Right hindlimb (tissue), 1 donor: Measurements from ENCODE around the gene WWOX.

Experiments
- DNase-seq: peaks from one replicate; pipeline ENCODE4 v3.0.0-alpha.2; 2018

Gene WWOX

DNA sequence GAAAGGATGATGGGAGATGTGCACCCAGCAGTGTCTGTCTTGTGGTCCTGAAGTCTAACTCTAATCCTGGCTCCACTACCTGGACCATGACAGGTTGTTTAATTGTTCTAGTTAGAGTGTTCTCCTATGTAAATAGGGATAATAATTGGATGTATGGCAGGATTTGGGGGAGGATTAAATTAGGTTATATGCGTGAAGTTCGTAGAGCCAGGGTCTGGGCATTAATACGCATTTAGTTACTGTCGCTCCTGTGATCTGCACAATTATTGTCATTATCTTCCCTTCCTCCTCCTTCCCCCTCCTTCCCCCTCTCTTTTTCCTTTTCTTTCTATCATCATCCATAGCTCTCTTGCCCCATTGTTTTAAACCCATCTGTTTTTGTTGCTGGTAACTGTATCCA is 210.3 kb downstream of the WWOX start:
- no peak for DNase-seq

DNA sequence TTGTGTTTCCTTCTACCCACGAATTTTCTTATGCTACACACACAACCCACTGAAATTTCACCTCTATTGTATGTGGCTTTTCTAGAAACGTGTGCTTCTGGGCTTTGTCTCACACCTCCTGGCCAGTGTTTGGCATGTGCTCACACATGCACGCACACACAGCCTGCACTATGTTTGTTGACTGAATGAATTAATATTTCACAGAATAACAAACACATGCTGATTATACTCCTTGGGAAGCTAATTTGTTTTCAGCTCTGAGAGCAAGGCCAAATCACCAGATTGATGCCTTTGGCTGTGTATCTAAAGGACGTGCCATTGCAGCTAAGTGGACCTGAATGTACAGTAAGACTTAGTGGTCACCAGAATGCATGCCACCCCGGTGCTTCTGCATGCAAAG is 210.7 kb downstream of the WWOX start:
- DNase-seq, result no peak

DNA sequence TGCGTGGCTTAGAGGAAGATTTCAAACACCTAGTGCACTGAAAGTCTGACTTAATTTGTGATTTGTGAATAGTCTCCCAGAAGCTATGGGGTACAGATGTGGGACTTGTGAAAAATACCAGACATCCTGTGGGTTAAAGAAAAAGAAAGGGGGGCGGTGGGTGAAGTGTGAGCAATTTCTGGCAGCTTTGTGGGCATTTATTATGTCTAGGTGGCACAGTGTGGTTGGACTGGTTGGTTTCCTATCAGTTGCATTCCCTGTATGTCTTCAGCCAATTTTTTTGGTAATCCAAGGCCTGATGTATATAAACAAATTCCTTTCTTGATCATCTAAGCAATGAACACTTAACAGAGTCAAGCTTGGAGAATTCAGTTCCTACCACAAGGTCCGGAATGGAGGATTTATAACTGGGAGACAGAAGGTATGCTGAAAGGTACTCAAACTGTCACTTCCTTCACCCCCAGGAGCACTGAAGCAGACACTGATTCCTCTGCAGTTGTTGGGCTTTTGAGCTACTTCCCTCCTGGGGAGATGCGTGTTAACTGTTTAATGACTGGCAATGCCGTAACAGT is 211.6 kb downstream of the WWOX start:
- no peak for DNase-seq

DNA sequence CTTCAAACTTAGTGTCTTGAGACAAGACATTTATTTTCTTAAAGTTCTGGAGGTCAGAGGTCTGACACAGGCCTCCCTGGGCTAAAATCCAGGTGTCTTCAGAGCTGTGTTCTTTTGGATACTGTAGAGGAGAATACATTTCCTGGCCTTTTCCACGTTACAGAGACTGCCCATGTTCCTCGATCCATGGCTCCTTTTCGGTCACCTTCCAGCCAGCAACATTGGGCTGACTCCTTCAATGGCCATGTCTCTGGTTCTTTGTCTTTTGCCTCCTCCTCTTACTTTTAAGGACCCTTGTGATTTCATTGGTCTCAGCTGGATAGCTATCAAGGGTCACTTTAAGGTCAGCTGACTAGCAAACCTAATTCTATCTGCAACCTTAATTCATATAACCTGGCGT is 212.4 kb downstream of the WWOX start:
- no peak for DNase-seq

DNA sequence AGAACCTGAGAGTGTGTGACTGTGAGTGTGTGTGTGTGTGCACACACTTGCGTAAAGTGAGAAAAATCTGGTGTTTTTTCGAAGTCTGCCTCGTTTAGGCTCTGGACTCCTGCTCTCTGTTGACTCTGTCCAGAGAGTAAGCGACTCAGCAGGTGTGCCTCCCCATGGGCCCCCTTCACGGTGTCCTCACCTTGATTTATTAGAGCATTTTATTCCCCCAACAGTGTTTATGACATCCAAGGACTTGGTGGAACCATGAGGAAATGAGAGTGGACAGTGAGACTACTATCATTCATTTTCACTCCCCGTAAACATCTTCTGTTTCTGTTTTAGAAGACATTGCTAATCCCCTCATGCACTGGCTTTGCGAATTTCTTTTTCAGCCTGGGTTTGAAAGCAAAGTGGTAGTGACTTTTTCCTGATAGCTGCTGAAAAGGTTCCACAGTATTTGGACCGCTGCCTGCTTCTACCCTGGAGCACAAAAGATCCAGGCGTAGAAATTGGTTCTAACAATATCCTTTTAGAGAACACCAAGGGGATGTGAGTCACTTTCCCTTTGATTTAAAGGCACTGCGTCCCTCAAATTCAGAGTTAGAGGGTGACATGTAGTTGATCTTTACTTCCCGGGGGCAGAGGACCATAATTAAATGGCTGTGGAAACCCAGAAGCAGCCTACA is 218.2 kb downstream of the WWOX start:
- peak; percentile 27 for DNase-seq

DNA sequence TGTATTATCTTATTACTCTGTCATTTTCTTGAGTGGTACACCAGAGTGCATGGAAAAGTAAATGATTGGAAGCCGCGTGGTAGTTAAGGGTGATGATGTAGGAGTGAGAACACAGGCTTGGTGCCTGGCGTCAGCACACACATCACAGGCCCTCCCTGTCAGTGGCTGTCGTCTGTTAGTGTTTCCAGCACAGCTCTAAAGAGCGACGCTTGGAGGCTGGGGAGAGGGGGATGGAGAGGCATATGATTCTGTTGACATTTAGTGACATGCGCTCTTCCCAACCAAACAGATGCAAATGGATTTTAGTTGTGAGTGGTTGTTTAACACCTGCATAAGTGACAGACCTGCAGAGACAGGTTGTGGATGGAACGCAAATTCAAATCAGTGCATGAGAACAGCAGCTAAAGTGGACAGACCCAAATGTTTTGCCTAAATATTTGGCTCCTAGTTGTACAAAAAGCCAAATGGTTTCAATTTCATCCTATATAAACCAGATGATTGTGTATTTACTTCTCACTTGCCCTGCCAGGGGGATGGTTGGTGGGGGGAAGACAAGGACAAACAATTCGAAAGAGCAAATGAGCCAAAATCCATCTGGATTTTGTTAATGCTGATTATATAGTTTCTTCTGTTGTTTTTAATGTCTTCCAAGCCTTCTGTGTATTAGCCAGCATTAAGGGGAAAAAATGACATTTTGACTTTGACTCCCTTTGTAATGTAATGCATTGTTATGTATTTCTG is 222.3 kb downstream of the WWOX start:
- DNase-seq, result no peak

DNA sequence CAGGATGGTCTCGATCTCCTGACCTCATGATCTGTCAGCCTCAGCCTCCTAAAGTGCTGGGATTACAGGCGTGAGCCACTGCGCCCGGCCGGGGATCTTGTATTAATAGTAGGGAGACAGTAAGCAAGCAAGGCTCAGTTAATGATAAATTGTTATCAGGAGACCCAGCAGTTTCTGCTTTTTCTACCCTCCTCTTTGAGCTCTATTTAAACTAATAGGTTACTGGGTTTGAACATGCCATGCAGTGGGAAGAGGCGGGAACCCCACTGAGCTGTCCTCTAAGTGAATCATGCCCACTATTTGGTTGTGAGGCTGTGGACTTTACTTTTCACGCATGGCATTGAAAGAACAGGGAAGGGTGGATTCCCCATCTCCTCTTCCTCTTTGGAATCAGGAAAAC is 223.9 kb downstream of the WWOX start:
- no peak for DNase-seq

DNA sequence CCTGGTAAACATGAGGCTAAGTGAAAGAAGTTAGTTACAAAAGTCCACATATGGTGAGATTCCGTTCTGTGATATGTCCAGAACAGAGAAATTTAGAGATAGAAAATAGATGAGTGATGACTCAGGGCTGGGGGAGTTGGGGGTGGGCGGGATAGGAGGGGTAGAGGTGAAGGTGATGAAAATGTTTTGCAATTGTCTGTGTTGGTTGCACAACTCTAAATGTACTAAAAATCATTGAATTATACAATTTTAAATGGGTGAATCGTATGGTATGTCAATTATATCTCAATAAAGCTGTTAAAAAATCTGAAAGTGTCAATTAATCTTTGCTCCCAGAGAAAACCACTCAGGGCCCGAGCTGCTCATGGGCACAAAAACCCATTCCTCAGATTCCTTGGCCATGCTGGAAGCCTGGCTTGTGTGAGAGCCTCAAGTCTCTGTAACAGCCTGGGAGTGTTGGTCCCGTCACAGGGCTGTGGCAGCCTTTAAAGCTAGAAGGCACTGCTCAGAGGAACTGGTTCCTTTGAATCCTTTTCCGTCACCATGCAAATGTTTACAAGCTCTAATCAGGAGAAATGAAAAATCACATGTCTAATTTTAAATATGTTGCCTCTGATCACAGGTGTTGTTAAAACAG is 225.3 kb downstream of the WWOX start:
- no peak for DNase-seq

DNA sequence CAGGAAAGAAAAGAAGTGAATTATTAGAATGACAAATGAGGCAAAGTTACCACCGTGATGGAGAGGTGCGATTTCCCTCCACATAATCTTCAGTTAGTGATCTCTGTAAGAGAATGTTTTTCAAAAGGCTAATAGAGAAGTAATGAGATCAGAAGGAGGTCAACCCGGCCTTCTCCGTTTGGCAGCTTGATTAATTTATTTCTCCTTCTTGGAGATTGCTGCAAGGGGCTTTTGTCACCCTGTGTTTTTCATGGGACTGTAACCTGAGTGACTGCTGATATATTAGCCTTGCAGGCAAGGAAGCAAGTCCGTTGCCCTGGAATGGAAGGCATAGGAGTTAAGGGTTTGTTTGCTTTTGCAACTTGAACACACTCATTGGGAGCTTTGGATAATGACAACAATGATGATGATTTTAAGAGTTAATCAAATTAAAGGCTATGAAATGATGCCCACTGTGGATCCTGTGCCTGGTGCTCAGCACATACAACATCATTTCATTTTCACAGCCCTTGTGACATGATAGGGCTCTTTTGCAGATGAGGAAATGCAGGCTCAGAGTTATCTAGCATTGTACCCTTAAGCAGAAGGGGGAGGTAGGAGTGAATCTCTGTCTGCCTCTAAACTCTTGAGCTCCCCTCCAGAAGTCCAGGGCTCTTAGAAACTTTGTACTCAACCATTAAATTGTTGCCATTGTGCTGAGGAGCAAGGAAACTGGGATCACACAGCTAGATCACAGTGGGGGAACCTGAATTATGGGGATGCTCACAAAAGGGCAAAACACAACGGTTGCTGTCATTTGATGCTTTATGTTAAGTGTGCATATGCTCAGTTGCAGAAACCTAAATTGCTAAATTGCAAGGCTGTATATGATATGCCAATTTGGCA is 226.3 kb downstream of the WWOX start:
- DNase-seq, result no peak

DNA sequence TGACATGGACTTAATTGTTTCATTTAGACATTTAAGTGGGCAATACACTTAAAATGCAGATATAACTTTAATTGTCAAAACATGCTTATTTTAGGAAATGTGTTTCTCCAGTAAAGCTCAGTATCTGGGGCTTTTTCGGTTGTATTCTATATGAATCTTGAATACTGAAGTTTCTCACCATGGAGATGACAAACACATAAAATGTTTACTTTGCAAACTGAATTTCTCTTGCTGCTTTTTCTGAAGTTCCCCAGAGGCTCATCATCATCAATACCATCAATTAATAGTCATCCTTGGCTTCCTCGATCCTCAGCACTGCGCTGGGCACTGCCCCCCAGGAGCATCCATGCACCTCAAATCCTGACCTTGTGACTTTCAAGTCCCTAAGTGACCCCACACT is 227.3 kb downstream of the WWOX start:
- no peak for DNase-seq

DNA sequence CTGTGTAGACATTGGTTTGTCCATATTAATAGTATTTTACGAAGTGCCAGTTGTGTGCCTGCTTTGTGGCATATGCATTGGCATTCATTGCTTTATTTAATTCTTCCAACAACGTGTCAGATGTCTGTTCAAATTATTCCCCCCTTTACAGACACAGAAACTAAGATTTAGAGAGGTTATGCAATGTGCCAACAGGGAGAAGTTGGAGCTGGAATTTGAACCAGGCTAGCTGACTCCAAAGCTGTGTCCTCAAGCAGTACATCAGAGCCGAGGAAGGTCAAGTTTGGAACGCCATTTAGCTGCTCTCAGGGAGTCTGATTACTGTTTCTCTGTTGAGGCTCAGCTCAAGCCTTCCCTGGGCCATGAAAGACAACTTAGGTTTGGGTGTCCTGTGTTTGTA is 232.3 kb downstream of the WWOX start:
- no peak for DNase-seq

DNA sequence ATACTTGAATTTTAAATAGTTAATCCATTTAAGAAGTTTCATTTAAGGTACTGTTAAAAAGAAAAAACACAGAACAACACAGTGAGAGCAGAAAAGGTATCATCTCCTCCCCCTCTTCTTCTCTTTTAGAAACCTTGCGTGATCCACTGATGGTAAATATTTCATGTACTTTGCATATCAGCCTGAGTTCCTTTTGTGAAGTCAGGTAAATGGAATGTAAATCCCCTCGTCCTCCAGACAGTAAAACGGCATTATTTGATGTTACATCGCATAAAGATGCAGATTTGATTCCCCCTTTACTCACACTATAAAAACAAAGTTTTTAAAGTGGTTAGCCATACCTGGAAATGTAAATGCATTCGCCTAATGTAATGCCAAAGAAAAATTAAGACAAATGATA is 234.4 kb downstream of the WWOX start:
- no peak for DNase-seq

DNA sequence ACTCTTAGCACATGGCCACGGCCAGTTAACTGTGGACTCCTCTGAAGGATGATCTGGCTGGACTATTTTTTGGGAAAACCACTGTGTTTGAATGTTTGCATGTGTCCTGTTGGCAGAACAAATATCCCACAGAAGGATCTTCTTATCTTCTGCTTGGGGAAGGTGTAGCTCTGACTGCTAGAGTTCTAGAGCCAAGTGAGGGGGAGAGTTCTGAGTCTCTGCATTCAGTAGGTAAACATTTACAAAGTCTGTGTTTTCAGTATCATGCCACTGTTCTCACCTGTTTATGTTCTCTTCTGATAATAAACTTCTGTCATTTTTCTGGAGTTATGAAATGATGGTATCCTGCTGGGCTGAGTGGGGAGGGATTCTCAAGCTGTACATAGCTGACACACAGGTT is 241.1 kb downstream of the WWOX start:
- DNase-seq, result no peak

DNA sequence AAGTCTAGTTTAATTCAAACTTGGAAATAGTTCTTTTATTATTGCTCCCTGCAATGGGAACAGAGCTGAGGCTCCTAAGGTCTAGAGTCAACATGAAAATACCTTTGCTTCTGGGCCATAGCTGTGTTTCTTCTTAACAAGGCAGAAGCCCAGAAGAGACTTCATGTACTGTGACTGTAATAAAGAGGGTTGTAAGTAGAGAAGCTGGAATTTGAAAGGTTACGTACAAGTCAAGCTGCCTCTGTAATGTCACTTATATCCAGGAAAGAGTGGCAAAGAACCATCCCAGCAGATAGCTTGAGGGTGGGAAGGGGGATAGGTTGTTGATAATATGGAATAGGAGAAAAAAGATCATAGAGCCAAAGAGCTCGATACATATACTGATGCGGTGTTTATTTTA is 248.6 kb downstream of the WWOX start:
- DNase-seq, result no peak

DNA sequence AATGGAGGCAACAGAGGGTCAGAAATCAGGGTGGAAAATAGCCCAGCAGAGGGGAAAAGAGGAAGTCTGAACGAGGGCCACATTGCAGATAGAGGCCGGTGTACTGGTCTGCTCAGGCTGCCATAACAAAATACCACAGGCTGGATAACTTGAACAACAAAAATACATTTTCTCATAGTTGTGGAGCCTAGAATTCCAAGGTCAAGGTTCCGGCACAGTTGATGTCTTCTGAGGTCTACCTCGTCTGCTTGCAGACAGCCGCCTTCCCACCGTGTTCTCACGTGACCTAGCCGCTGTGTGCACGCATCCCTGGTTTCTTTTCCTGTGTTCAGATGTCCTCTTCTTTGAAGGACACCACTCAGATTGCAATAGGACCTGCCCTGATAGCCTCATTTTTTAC is 249.4 kb downstream of the WWOX start:
- DNase-seq, result no peak

DNA sequence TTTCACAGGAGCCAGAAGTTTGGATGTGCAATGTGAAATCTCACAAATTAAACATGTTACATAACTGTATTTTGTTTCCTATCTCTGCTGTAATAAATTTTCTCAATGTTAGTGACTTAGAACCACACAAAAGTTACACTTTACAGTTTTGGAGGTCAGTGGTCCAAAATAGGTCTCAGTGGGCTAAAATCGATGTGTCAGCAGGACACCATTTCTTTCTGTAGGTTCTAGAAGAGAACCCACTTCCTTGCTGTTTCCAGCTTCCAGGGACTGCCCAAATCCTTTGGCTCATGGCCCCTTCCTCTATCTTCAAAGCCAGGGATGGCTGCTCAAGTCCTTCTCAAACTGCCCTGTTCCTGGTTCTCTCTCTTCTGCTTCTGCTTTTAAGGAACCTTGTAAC is 252.7 kb downstream of the WWOX start:
- no peak for DNase-seq

DNA sequence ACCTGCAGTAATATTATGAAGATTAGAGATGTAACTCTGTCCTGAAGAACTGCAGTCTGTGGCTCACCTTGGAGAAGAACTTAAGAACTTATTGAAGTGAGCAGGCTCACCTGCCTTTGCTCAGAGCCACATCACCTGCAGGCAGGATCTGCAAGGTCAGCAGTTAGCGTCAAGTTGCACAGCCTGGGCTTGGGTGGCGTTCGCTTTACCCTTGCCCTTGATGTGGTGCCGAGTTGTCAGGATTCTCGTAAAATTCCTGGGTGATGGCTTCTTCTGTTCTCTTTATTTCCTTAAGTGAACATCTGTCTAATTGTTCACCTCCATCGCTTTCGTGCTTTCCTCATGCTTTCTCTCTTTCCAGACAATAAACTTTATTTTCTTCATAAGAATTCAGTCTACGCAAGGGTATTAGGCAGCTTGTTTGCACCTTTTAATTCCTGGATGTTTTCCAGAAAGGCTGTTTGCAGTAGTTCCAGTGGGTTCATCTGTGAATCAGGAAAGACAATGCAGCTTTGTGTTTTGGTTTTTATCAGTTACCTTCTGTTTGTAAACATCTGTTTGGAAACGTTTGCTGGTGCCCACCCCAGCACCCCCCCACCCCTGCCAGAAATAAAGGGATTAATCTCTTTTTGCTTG is 254.3 kb downstream of the WWOX start:
- DNase-seq, result no peak

DNA sequence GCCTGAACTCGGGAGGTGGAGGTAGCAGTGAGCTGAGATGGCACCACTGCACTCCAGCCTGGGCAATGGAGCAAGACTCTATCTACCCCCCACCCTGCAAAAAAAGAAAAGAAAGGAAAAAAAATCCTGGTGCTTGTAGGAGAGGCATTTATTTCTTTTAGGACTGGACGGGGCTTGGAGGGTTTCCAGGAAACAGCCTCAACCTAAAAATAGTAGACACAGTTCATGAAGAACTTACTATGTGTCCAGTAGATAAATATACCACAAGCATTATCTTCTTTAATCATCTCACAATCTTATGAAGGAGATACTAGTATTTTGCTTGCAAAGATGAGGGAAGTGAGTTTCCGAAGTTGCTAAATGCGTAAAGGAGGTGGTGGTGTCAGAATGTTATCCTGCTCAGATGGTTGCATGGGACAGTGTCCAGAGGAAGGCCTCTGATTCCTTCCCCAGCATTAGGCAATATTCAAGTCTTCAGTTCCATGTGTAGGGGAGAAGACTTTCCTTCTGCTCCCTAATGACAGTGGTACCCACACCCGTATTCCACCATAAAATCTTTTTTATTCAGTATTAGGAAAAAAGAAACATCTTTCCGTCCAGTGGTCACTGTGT is 263.2 kb downstream of the WWOX start:
- DNase-seq, result no peak

DNA sequence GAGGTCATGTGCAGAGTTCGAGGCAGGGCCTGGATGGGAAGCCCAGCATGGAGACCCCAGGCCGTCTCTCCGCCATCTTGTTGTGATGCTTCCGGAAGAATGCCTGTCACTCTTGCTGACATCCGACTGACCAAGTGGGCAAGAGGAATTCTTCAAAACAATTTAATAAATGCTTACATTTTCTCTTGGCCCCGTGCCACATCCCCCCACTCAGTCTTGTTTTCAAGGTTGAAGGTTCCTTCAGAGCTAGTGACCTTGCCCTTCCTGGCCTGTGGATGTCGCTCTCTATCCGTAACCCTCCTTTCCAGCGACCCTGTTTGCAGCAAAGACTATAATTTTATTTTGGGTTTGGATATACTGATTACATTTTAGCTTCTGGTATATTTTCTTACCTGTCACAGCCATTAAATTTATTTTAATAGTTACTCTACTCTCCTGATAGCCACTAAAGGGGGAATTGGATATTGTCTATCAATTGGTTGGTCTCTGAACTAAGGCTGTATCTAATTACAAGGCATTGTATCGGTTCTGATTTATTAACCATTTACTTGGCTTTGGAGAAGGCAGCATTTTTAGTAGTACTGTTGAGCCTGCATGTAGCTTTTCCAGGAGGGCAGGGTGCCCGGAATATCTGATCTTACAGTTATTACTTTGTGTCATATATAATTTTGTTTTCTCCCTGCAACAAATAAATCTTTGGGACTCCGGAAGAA is 264.5 kb downstream of the WWOX start:
- no peak for DNase-seq

DNA sequence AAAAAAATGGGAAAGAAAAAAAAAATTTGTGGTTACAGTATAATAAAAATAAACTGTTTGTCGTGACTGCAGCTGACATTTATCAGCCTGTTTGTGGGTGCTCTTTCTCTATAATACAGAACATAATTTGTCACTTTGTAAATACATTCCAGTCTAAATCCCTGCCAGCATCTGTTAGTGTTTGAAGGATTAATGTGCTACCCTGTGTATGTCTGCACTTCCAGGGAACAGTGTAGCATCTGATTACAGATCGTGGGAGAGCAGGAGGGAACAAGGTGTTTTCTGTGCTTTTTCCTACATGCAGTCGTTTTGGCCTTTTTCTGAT is 265.1 kb downstream of the WWOX start:
- no peak for DNase-seq

DNA sequence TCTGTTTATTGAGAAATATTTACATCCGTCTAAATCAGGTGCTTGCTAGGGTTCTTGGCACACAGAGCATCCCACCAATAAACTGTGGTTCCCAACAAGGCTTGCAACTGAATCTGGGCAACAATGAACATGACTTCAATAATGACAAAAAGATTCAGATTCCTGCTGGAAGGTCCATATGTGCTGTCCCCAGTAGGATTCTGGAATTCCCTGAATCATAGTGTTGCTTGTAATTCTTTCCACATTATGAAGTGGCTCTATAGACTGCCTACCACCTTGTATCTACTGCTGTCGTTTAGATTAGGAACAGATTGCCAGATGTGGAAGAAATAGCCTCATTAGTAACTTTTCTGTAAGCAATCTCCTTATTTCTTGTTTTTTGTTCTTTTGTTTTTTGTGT is 265.9 kb downstream of the WWOX start:
- DNase-seq, result no peak
